ENCODE data around the gene GCLC.
"Not testable (repeated sequence)": the region's sequence is repeated elsewhere in the genome, so short reads cannot be mapped to it uniquely, and the experiment has no call there.

GCLC gene

GRCh38 chr6:53492860-53493634, 51.9 kb downstream of the GCLC start:
- DNase-seq (ENCODE audit: low read depth): peak; percentile 51

DNA sequence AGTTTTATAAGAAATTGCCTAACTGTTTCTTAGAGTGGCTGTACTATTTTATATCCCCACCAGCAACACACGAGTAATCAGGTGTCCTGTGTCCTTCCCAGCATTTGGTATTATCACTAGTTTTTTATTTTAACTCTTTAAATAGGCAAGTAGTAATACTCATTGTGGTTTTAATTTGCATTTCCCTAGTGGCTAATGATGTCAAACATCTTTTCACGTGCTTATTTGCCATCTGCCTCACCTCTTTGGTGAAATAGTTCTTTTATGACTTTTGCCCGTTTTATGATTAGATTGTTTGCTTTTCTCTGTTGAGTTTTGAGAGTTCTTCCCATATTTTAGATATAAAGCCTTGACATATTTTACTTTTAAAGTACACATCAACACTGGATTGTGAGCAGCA, 57.8 kb downstream of the GCLC start:
- DNase-seq (ENCODE audit: low read depth): no peak

- DNase-seq (ENCODE audit: low read depth): no peak
Measured at GRCh38 chr6:53486679-53487078, 58.2 kb downstream of the GCLC start.

DNA sequence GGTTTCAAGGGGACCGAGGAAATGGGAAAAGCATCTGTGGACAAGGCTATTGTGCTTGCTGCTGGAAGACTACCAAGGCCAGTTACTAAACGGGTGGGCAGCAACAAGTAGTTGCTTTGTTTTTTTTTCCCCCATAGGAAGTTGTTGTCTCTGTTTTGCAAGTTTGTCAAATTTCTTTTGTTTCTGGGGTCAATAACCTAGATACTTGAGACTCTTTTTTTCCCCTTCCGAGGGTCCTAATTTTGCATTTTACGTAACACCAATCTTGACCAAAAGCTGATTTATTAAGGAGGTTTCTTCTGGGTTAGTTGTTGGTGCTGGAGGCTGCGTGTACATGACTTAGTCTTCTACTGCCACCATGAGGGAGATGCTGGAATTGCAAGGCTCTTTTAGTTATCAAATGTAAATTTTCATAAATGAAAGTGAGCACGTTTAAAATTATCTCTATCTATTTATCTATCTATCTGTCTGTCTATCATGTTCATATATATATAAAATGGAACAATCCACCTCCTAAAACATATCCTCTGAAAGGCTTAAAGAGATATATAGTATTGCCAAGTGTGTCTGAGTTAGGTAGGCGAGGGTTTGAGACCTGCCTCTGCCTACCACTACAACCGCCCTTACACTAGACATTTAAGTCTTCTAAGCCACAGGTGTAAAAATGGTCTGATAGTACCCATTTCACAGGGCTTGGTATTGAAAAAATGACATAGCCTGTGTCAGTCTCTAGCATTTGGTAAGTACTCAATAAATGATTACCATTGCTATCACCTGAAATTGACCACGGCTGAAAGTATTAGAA, 60.2 kb downstream of the GCLC start:
- DNase-seq (ENCODE audit: low read depth): peak; percentile 74

GRCh38 chr6:53483423-53484353, 61.2 kb downstream of the GCLC start:
- DNase-seq (ENCODE audit: low read depth): no peak

GRCh38 chr6:53481323-53481722, 63.6 kb downstream of the GCLC start:
- no peak for DNase-seq (ENCODE audit: low read depth)

- DNase-seq (ENCODE audit: low read depth): not testable (repeated sequence)
Measured at GRCh38 chr6:53480774-53481173, 64.1 kb downstream of the GCLC start.

DNA sequence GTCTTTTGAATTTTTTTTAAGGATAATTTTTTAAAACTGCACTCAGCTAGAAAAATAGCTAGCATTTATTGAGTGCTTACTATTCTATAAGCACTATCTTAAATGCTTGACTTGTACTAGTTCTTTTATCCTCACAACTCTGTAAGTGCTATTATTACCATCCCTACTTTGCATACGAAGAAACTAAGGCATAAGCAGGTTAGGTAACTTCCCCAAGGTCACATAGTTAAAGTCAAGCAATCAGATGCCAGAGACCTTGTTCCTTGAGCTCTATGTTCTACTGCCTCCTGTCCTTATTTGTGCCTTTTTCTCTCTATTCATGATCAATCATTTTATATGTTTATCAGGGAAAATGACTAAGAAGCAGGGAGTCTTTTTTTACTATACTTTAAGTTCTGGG, 65.0 kb downstream of the GCLC start:
- DNase-seq (ENCODE audit: low read depth): no peak

DNA sequence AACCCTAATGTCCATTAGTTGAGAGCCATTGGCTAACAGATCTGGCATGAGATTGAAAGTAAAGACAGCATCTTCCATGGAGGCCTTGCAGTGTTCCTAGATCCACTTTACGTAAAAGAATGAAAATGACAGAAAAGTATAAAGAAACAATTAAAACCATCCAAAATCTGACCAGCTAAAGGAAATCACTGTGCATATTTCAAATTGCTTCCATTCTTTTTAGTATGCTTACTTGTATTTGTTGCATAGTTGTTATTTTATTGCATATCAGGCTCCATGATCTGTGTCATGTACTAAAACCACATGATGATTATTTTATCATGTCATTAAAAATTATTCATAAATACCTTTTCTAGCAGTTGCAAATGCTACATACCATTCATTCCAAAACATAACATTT, 67.9 kb downstream of the GCLC start:
- DNase-seq (ENCODE audit: low read depth): peak; percentile 42

DNA sequence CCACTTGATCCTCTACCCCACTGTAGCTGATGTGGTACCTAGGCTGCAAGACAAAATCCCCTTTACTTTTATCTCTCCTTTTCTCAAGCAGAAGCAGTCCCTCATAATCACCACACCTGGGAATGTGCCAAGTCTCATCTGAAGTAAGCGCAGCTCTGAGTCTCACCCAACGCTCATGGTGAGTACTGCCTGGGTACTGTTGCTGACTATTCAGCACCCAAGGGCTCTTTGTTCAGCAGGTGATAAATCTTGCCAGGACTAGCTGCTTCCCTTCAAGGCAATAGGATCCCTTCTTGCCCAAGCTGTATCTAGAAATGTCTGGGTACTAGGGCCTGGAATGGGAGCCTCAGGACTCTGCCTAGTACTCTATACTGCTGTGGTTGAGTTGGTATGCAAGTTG, 70.9 kb downstream of the GCLC start:
- DNase-seq (ENCODE audit: low read depth): peak; percentile 42

DNA sequence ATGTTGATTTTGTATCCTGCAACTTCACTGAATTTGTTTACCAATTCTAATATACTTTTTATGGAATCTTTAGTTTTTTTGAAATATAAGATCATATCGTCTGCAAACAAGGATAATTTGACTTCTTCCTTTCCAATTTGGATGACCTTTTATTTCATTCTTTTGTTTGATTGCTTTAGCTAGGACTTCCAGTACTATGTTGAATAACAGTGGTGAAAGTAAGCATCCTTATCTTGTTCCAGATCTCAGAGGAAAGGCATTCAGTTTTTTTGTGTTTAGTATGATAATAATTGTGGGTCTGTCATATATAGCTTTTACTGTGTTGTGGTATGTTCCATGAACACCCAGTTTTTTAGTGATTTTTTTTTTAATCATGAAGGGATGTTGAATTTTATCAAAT, 75.7 kb downstream of the GCLC start:
- DNase-seq (ENCODE audit: low read depth): peak; percentile 50

DNA sequence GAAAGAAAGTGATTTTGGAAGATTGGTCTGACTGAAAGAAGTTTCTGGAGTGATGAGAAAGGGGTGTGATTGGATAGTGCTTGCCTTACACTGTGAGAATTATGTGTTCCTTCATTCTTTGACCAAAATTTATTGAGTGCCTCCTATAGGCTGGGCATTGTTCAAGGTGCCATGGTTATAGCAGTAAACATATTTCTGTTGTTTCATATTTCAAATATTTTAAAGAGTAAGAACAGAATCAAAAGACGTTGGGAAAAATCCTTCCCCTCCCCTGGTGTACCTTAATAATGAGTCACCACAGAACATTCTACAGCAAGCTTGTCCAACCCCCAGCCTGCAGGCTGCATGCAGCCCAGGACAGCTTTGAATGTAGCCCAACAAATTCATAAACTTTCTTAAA, 78.6 kb downstream of the GCLC start:
- DNase-seq (ENCODE audit: low read depth): peak; percentile 87

DNA sequence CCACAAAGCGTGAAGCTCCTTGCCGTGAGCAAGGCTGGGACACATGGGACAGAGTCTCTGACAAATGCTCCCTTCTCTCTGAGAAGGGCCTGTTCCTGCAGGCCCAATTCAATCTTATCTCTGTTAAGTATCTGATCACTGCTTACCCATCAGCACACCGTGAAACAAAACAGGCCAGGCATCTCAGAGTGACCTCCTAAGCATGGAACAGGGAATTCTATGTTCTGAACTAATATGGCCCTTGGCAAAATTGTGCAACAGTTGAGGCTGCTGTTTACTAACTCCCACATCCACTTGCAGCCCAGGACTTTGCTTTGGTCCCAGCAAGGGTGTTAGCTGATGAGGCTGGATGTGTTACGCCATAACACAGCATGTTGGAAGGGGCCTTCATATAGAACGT, 79.2 kb downstream of the GCLC start:
- peak; percentile 97 for DNase-seq (ENCODE audit: low read depth)

DNA sequence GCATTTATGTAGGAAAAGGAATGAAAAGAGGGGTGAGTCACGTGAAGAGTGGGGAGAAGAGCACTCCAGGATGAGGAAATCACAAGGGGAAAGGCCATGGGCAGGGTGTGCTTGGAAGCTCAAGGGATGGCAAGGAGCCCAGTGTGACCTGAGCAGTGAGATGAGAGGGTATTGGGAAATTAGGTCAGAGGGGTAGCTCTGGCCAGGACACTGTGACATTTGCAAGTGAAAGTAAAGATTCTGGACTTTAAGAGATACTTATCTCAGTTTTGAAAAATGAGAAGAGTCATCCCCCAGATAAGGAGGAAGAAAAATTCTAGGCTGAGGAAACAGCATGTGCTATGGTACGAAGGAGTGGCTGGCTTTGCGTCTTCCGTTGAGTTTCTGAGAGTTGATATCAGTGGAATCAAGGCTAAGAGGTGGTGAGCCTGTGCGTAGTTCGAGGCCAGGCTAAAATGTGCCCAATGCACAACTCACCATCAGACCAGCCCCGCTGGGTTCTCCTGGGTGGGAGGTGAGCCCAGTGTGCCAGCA, 79.9 kb downstream of the GCLC start:
- DNase-seq (ENCODE audit: low read depth): peak; percentile 99

- DNase-seq (ENCODE audit: low read depth): no peak
Measured at GRCh38 chr6:53464483-53464882, 80.4 kb downstream of the GCLC start.

GRCh38 chr6:53461696-53462095, 83.2 kb downstream of the GCLC start:
- no peak for DNase-seq (ENCODE audit: low read depth)

- DNase-seq (ENCODE audit: low read depth): peak; percentile 57
Measured at GRCh38 chr6:53461041-53461656, 83.8 kb downstream of the GCLC start.

DNA sequence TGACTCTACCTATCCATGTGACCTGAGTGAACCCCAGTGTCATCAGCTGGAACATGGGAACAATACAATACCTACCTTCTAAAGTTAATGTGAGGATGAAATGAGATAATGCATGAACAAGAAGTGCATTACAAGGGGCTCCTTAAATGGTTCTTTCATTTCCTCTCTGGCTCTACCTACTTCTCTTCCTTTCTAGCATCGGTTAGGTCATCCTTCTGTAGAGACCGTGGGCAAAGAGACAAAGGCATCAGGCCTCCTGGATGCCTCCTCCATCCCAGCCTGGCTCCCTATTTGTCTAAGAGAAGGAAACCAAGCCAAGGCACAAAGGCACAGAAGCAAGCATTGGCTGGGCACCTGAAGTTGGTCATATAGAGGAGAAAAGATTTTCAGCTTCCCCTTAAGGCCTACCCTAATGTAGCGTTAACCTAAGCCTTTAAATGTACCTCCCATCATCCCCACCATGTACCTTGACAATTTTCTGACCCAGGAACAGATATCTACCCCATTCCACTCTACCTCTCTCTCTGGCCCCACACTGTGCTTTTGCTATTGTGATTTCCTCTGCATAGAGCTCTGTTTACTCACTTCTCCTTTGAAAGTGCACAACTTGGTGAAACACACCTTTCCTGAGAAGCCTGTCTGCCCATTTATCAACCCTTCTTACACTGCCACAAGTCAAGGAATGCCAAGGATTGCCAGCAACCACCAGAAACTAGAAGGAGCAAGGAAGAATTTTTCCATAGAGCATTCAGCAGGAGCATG, 86.6 kb downstream of the GCLC start:
- no peak for DNase-seq (ENCODE audit: low read depth)

GRCh38 chr6:53456809-53457208, 88.1 kb downstream of the GCLC start:
- DNase-seq (ENCODE audit: low read depth): no peak

DNA sequence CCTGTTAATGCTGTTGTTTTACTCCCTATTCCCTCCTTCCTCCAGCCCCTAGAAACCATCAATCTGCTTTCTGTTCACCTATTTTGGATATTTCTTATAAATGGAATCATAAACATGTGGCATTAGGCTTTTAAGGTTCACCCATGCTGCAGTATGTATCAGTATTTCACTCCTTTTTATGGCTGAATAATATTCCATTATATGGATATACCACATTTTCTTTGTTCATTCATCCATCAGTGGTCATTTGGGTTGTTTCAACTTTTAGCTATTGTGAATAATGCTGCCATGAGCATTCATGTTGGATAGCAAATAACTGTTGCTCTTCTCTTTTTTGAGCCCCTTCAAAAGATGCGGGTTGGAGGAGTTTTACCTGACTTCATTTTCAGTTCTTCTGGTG, 89.2 kb downstream of the GCLC start:
- DNase-seq (ENCODE audit: low read depth): no peak

DNA sequence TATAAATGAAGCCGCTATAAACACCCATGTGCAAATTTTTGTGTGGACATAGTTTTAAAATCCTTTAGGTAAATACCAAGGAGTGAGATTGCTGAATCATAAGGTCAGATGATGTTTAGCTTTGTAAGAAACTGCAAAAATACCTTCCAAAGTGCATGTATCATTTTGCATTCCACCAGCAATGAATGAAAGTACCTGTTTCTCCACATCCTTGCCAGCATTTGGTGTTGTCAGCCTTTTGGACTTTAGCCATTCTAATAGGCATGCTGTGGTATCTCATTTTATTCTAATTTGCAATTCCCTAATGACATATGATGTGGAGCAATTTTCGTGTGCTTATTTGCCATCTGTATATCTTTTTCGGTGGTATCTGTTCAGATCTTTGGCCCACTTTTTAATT, 93.7 kb downstream of the GCLC start:
- no peak for DNase-seq (ENCODE audit: low read depth)
